GM23338 (cell line): Measurements from ENCODE around the gene CETP. TPM values are rescaled to one million over a fixed set of nuclear protein-coding genes. Genes with fewer than 3 reads are reported as not detected.
A peak's percentile ranks its signal among the peaks of the same experiment; 100 is the strongest.

ENCODE experiments used
- ATAC-seq: fragments of 200-7000 bp; cut with Tn5 transposase; 3 replicates; pipeline ENCODE4 v1.9.1; 2020
- DNase-seq: peaks from one replicate; pipeline ENCODE4 v3.0.0-alpha.2; 2015; ENCODE audit warnings: low spot score
- H2AFZ ChIP-seq: fragments of 200-600 bp; sonication (generic); 2 replicates; pipeline ENCODE4 v1.8.0; 2016; ENCODE audit warnings: antibody characterized with exemption, mild to moderate bottlenecking, moderate library complexity
- H3F3A ChIP-seq: fragments of 200-600 bp; sonication (generic); replicated peaks from 2 replicates; pipeline ENCODE4 v1.8.0; 2017; ENCODE audit warnings: antibody characterized with exemption, mixed run types, low read depth
- H3K27ac ChIP-seq: fragments of 200-600 bp; sonication (generic); 2 replicates; pipeline ENCODE4 v1.6.1; 2016; ENCODE audit warnings: low read depth
- H3K27me3 ChIP-seq: fragments of 200-600 bp; sonication (generic); 2 replicates; pipeline ENCODE4 v1.8.0; 2016; ENCODE audit warnings: mild to moderate bottlenecking, mixed run types, moderate library complexity; ENCODE audit not compliant: insufficient read depth
- H3K36me3 ChIP-seq: fragments of 200-600 bp; sonication (generic); 2 replicates; pipeline ENCODE4 v1.8.0; 2016; ENCODE audit warnings: mild to moderate bottlenecking; ENCODE audit not compliant: insufficient read depth
- H3K4me1 ChIP-seq: fragments of 200-600 bp; sonication (generic); 2 replicates; pipeline ENCODE4 v1.8.0; 2016; ENCODE audit warnings: mild to moderate bottlenecking, moderate library complexity; ENCODE audit not compliant: insufficient read depth
- H3K4me2 ChIP-seq: fragments of 200-600 bp; sonication (generic); 2 replicates; pipeline ENCODE4 v1.7.1; 2017; ENCODE audit warnings: mixed run types
- H3K4me3 ChIP-seq: fragments of 200-600 bp; sonication (generic); 2 replicates; pipeline ENCODE4 v1.6.1; 2016; ENCODE audit warnings: mixed run types
- H3K79me2 ChIP-seq: fragments of 200-600 bp; sonication (generic); replicated peaks from 2 replicates; pipeline ENCODE4 v1.8.0; 2017; ENCODE audit warnings: mild to moderate bottlenecking; ENCODE audit not compliant: insufficient read depth
- H3K9me2 ChIP-seq: fragments of 200-600 bp; sonication (generic); 2 replicates; pipeline ENCODE4 v1.8.0; 2017; ENCODE audit not compliant: insufficient read depth
- H4K20me1 ChIP-seq: fragments of 200-600 bp; sonication (generic); replicated peaks from 2 replicates; pipeline ENCODE4 v1.8.0; 2017; ENCODE audit warnings: mild to moderate bottlenecking; ENCODE audit not compliant: insufficient read depth
- H3K27ac Mint-ChIP-seq: 2 replicates; pipeline ENCODE4 v1.8.0; 2020; ENCODE audit warnings: inconsistent platforms, mild to moderate bottlenecking, moderate library complexity, mixed read lengths
- H3K27me3 Mint-ChIP-seq: 3 replicates; pipeline ENCODE4 v1.8.0; 2022; ENCODE audit warnings: low read depth, mild to moderate bottlenecking, moderate library complexity, mixed read lengths, inconsistent platforms; ENCODE audit not compliant: insufficient read depth, poor library complexity
- H3K36me3 Mint-ChIP-seq: 3 replicates; pipeline ENCODE4 v1.8.0; 2021; ENCODE audit warnings: low read depth, mild to moderate bottlenecking, inconsistent platforms, moderate library complexity, mixed read lengths
- H3K4me1 Mint-ChIP-seq: 3 replicates; pipeline ENCODE4 v1.8.0; 2020; ENCODE audit warnings: mild to moderate bottlenecking, inconsistent platforms, mixed read lengths
- H3K4me3 Mint-ChIP-seq: 3 replicates; pipeline ENCODE4 v1.8.0; 2021; ENCODE audit warnings: moderate library complexity, mild to moderate bottlenecking, inconsistent platforms, mixed read lengths
- H3K9me3 Mint-ChIP-seq: 3 replicates; pipeline ENCODE4 v1.8.0; 2020; ENCODE audit warnings: moderate library complexity, mild to moderate bottlenecking, inconsistent platforms, mixed read lengths
- CREB1 ChIP-seq: fragments of 250-450 bp; sonication (Bioruptor Pico); IDR thresholded peaks from 2 replicates; pipeline ENCODE4 v1.5.0; 2020; ENCODE audit warnings: low read depth, mild to moderate bottlenecking, moderate library complexity
- REST ChIP-seq: IDR thresholded peaks from one replicate; pipeline ENCODE4 v1.6.1; 2018; ENCODE audit warnings: antibody characterized with exemption; ENCODE audit not compliant: unreplicated experiment
- ZNF114 ChIP-seq: fragments of 250-450 bp; sonication (Bioruptor Pico); IDR thresholded peaks from 2 replicates; pipeline ENCODE4 v1.5.0; 2020; ENCODE audit warnings: mild to moderate bottlenecking, moderate library complexity
- ZNF462 ChIP-seq: fragments of 250-450 bp; sonication (Bioruptor Pico); IDR thresholded peaks from 2 replicates; pipeline ENCODE4 v1.5.0; 2020; ENCODE audit warnings: mild to moderate bottlenecking, moderate library complexity
- polyA plus RNA-seq: library from polyadenylated mRNA; unstranded; fragments of >200 nt; fragmentation: Nextera tagmentation; extraction: Ambion mirVana; gene quantifications from 2 replicates; pipeline ENCODE4 v1.2.1, GENCODE V29; 2016
- total RNA-seq: library from RNA; depleted of rRNA; stranded (reverse); fragments of >200 nt; shearing (Covaris generic); gene quantifications from 2 replicates; pipeline ENCODE4 v1.2.3, GENCODE V29; 2014

CETP gene
- total and polyA plus RNA-seq, 2 experiments from 2014 or later: not detected

DNA sequence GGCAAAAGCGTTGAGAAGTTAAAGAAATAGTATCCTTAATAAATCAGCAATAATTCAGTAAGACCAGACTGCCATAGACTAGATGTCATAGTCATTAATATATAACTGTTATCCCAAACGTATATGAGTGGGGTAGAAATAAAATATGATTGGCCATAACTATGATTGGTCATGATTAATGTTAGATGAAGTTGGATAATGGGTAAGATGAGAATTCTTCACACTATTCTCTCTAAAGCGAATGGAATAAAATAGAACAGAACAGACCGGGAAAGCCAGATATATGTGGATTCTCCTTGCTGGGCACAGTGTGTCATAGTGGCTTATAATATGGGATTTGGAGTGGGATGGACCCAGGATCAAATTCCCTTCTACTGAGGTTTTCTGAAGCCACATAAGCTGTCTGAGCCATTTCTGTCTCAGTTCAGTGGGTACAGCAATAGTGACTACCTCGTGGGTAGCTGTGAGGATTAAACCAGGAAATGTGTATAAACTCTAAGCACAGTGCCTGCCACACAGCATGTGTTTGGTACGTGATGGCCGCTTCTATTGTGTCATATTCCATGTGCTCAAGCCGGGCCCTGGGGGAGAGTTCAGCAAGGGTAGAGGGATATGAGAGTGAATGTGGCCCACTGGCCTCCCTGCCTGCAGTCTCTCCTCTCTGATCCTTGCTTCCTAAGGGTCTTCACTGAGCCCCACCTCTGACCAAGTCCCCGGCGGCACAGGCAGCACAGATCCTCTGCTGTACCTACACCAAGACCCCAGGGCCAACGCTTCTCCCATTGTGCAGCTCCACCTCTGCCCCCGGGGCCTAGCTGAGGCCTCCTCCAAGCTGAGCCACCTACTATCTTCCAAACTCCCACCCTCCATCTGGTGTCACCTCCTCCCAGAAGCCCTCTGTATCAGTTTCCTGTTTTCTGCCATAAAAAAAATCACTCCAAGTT is 3.7 kb downstream of the CETP start (continued):
- TF ChIP-seq ZNF462 (CRISPR knock-in tag): no peak
- TF ChIP-seq REST: no peak
- TF ChIP-seq CREB1: no peak

GRCh38 chr16:56966093-56966475 is 4.3 kb downstream of the CETP start:
- no peaks in the 10 kb centered on the region; the same call in 1 of the 2 replicates for H3K4me1 ChIP-seq
- no peak overlapping the region for H3K4me3 Mint-ChIP-seq
- no peak for ATAC-seq
- H3K27ac ChIP-seq: no peak overlapping the region
- no peaks in the 10 kb centered on the region; the same call in 2 of the 3 replicates for H3K9me3 Mint-ChIP-seq
- H3K4me2 ChIP-seq: no peak overlapping the region
- no peaks in the 10 kb centered on the region for H3F3A ChIP-seq
- peaks cover 10% of the 10 kb centered on the region for H3K27me3 Mint-ChIP-seq
- H2AFZ ChIP-seq: peak overlapping the region; percentile 32; the same call in 1 of the 2 replicates
- no peak overlapping the region for H3K27ac Mint-ChIP-seq
- H3K9me2 ChIP-seq: no peaks in the 10 kb centered on the region
- no peak for DNase-seq
- H3K4me1 Mint-ChIP-seq: peaks cover 4% of the 10 kb centered on the region; the same call in 2 of the 3 replicates
- H3K36me3 ChIP-seq: no peaks in the 10 kb centered on the region
- H4K20me1 ChIP-seq: no peaks in the 10 kb centered on the region
- H3K36me3 Mint-ChIP-seq: no peaks in the 10 kb centered on the region
- no peaks in the 10 kb centered on the region for H3K79me2 ChIP-seq
- H3K27me3 ChIP-seq: no peaks in the 10 kb centered on the region
- no peak overlapping the region for H3K4me3 ChIP-seq
- TF ChIP-seq ZNF114 (CRISPR knock-in tag) (no peak), ZNF462 (CRISPR knock-in tag) (no peak)
